Stimulated activated CD4-positive, alpha-beta T cell treated with anti-CD3 and anti-CD28 coated beads, Interleukin-12 subunit alpha, Interleukin-12 subunit beta, amount 100 ng/mL, for 48 hours (primary cell): ENCODE data around the gene MMP15.

Source experiments
- DNase-seq, 3 donors: peaks; one replicate each; pipeline ENCODE4 v3.0.0-alpha.2; 2020; ENCODE audit warnings: low read depth in 2 of 3, low spot score in 1 of 3

The MMP15 gene

GRCh38 chr16:58018803-58019202, 6.8 kb upstream of the MMP15 start:
- no peak for DNase-seq

- DNase-seq: no peak
Observed at GRCh38 chr16:58019866-58020538, 5.6 kb upstream of the MMP15 start.

GRCh38 chr16:58020628-58021521, 4.7 kb upstream of the MMP15 start:
- peak in 1 of 3 donors; percentile 61 for DNase-seq

GRCh38 chr16:58021661-58022551, 3.6 kb upstream of the MMP15 start:
- no peak for DNase-seq

GRCh38 chr16:58022601-58023371, 2.8 kb upstream of the MMP15 start:
- DNase-seq: no peak

GRCh38 chr16:58024486-58025350, 836 bp upstream of the MMP15 start:
- DNase-seq: no peak

- no peak for DNase-seq
Observed at GRCh38 chr16:58026139-58026704, 668 bp downstream of the MMP15 start.

GRCh38 chr16:58026705-58027160, 1.2 kb downstream of the MMP15 start:
- no peak for DNase-seq

GRCh38 chr16:58027161-58027915, 1.8 kb downstream of the MMP15 start:
- DNase-seq: no peak

- DNase-seq: no peak
Observed at GRCh38 chr16:58027916-58028455, 2.4 kb downstream of the MMP15 start.

- DNase-seq: no peak
Observed at GRCh38 chr16:58028541-58029070, 3.1 kb downstream of the MMP15 start.

GRCh38 chr16:58029410-58029809, 3.9 kb downstream of the MMP15 start:
- DNase-seq: no peak

- DNase-seq: no peak
Observed at GRCh38 chr16:58030136-58030840, 4.7 kb downstream of the MMP15 start.

- no peak for DNase-seq
Observed at GRCh38 chr16:58031016-58031800, 5.7 kb downstream of the MMP15 start.

- DNase-seq: no peak
Observed at GRCh38 chr16:58032710-58033293, 7.2 kb downstream of the MMP15 start.

GRCh38 chr16:58034128-58034685, 8.7 kb downstream of the MMP15 start:
- no peak for DNase-seq
